ENCODE results near the gene PI4KA.
"Not testable (repeated sequence)": the region's sequence is repeated elsewhere in the genome, so short reads cannot be mapped to it uniquely, and the experiment has no call there.

Gene PI4KA

GRCh38 chr22:20666560-20666959, 192.1 kb downstream of the PI4KA start:
- no peak for TF ChIP-seq CTCF (IDR thresholded peaks at IDR 0.05; ENCODE audit: insufficient read depth, low read depth, low read length, missing control alignments)
- DNase-seq (ENCODE audit: low read depth): no peak
- no peak overlapping the region for H3K4me3 ChIP-seq (ENCODE audit: low read depth, low read length)

GRCh38 chr22:20664594-20664959, 194.0 kb downstream of the PI4KA start:
- no peak for TF ChIP-seq CTCF (IDR thresholded peaks at IDR 0.05; ENCODE audit: insufficient read depth, low read depth, low read length, missing control alignments)
- no peak overlapping the region for H3K4me3 ChIP-seq (ENCODE audit: low read depth, low read length)
- DNase-seq (ENCODE audit: low read depth): no peak

- DNase-seq (ENCODE audit: low read depth): no peak
- TF ChIP-seq CTCF (IDR thresholded peaks at IDR 0.05; ENCODE audit: insufficient read depth, low read depth, low read length, missing control alignments): no peak
Observed at GRCh38 chr22:20663941-20664593, 194.5 kb downstream of the PI4KA start.

GRCh38 chr22:20663137-20663828, 195.3 kb downstream of the PI4KA start:
- DNase-seq (ENCODE audit: low read depth): no peak
- no peak overlapping the region for H3K4me3 ChIP-seq (ENCODE audit: low read depth, low read length)
- TF ChIP-seq CTCF (IDR thresholded peaks at IDR 0.05; ENCODE audit: insufficient read depth, low read depth, low read length, missing control alignments): no peak

More at GRCh38 chr22:20663941-20664593, 194.5 kb downstream of the PI4KA start:
- no peak overlapping the region for H3K4me3 ChIP-seq (ENCODE audit: low read depth, low read length)

GRCh38 chr22:20662524-20663036, 196.0 kb downstream of the PI4KA start:
- DNase-seq (ENCODE audit: low read depth); H3K4me3 ChIP-seq (ENCODE audit: low read depth, low read length): not testable (repeated sequence)

- no peak for TF ChIP-seq CTCF (IDR thresholded peaks at IDR 0.05; ENCODE audit: insufficient read depth, low read depth, low read length, missing control alignments)
- DNase-seq (ENCODE audit: low read depth): no peak
- no peak overlapping the region for H3K4me3 ChIP-seq (ENCODE audit: low read depth, low read length)
Observed at GRCh38 chr22:20661473-20661872, 197.1 kb downstream of the PI4KA start.

- H3K4me3 ChIP-seq (ENCODE audit: low read depth, low read length): no peak overlapping the region
- TF ChIP-seq CTCF (IDR thresholded peaks at IDR 0.05; ENCODE audit: insufficient read depth, low read depth, low read length, missing control alignments): no peak
- no peak for DNase-seq (ENCODE audit: low read depth)
Observed at GRCh38 chr22:20660441-20661054, 198.1 kb downstream of the PI4KA start.

All from GM12865 (cell line).